Caco-2 (cell line): Measurements from ENCODE around the gene ALOXE3. TPM values are rescaled to one million over a fixed set of nuclear protein-coding genes. Genes with fewer than 3 reads are reported as not detected.

Source experiments
- BruUV-seq: library from RNA; stranded (reverse); fragments of 400-500 nt; replicated peaks from 2 replicates; lab custom pipeline; 2021; lab: Mats Ljungman, UMichigan
- CTCF ChIA-PET: fragments of 300-600 bp; sonication (Branson Sonifier 250); formaldehyde crosslinking; loops from one replicate; lab custom pipeline; 2022; ENCODE audit warnings: antibody characterized with exemption; lab: Charles Lee
- POLR2A ChIA-PET: fragments of 300-600 bp; sonication (Branson Sonifier 250); formaldehyde crosslinking; loops from one replicate; lab custom pipeline; 2022; ENCODE audit warnings: antibody characterized with exemption; lab: Charles Lee
- DNase-seq, 2 experiments: peaks; one replicate each; pipeline versions ENCODE4 v3.0.0 to v3.0.0-alpha.2; 2020 to 2022
- H3K27me3 ChIP-seq: replicated peaks from 2 replicates; pipeline ENCODE4 v1.6.0; 2011; ENCODE audit warnings: low read length; ENCODE audit not compliant: control insufficient read depth, insufficient read depth
- H3K36me3 ChIP-seq: 2 replicates; pipeline ENCODE4 v1.5.1; 2011; ENCODE audit warnings: low read length; ENCODE audit not compliant: control insufficient read depth, insufficient read depth
- H3K4me1 ChIP-seq: fragments of 250-450 bp; sonication (Bioruptor Pico); 2 replicates; pipeline ENCODE4 v1.5.1; 2020; ENCODE audit warnings: mild to moderate bottlenecking
- H3K4me3 ChIP-seq: 2 replicates; pipeline ENCODE4 v1.5.1; 2011; ENCODE audit warnings: low read depth, mild to moderate bottlenecking, control low read depth, low read length
- H3K9me3 ChIP-seq: fragments of 250-450 bp; sonication (Bioruptor Pico); 2 replicates; pipeline ENCODE4 v1.5.1; 2020; ENCODE audit warnings: mild to moderate bottlenecking, moderate library complexity
- H3K27ac Mint-ChIP-seq: one replicate; pipeline ENCODE4 v1.8.0; 2022; ENCODE audit warnings: mixed read lengths; ENCODE audit not compliant: unreplicated experiment
- H3K27me3 Mint-ChIP-seq: one replicate; pipeline ENCODE4 v1.8.0; 2022; ENCODE audit warnings: mixed read lengths; ENCODE audit not compliant: insufficient read depth, unreplicated experiment
- H3K36me3 Mint-ChIP-seq: one replicate; pipeline ENCODE4 v1.8.0; 2022; ENCODE audit warnings: mild to moderate bottlenecking, mixed read lengths; ENCODE audit not compliant: insufficient read depth, unreplicated experiment
- H3K4me1 Mint-ChIP-seq: one replicate; pipeline ENCODE4 v1.8.0; 2022; ENCODE audit warnings: low read depth, mixed read lengths; ENCODE audit not compliant: unreplicated experiment
- H3K4me3 Mint-ChIP-seq: one replicate; pipeline ENCODE4 v1.8.0; 2022; ENCODE audit warnings: mild to moderate bottlenecking, moderate library complexity, mixed read lengths; ENCODE audit not compliant: unreplicated experiment
- H3K9me3 Mint-ChIP-seq: one replicate; pipeline ENCODE4 v1.8.0; 2022; ENCODE audit warnings: mixed read lengths; ENCODE audit not compliant: unreplicated experiment
- intact Hi-C: fragments of 100-400 bp; cut with micrococcal nuclease; formaldehyde crosslinking; loops from one replicate; pipeline ENCODE4 v1.10.0; 2022; ENCODE audit not compliant: unreplicated experiment
- total RNA-seq: library from RNA; stranded (reverse); gene quantifications from 2 replicates; pipeline ENCODE4 v1.2.3, GENCODE V29; 2022
- TF ChIP-seq, protein P1 (sequence below), 2 experiments: fragments of 200-600 bp in 1 of 2; IDR thresholded peaks; 1 replicate in 1 of 2; 2 replicates in 1 of 2; pipeline versions ENCODE4 v1.5.1 to v1.8.0; 2011 to 2022; ENCODE audit warnings: antibody characterized with exemption in 1 of 2, control low read depth in 1 of 2, inconsistent platforms in 1 of 2, low read depth in 1 of 2, low read length in 1 of 2, mild to moderate bottlenecking in 1 of 2, moderate library complexity in 1 of 2; ENCODE audit not compliant: insufficient read depth in 1 of 2, severe bottlenecking in 1 of 2, unreplicated experiment in 1 of 2

Gene ALOXE3
- total RNA-seq, 1 experiment from 2014 or later = not detected

DNA sequence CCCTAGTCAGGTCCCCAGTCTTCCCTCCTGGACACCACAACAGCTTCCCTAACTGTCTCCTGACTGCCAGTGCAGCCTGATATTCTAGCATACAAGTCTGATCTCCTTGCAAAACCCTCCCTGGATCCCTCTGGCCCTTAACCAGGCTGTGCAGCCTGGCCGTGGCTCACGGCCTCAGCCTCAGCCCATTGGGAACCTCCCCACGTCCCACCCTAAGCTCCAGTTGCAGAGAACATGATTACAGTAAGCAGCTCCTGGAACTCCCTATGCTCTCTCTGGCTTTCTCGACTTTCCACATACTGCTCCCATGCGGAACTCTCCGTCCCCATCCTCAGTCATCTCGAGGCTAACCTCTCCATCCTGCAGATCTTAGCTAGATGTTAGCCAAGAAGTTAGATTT, 43.8 kb downstream of the ALOXE3 start:
- TF ChIP-seq, protein P1, sequence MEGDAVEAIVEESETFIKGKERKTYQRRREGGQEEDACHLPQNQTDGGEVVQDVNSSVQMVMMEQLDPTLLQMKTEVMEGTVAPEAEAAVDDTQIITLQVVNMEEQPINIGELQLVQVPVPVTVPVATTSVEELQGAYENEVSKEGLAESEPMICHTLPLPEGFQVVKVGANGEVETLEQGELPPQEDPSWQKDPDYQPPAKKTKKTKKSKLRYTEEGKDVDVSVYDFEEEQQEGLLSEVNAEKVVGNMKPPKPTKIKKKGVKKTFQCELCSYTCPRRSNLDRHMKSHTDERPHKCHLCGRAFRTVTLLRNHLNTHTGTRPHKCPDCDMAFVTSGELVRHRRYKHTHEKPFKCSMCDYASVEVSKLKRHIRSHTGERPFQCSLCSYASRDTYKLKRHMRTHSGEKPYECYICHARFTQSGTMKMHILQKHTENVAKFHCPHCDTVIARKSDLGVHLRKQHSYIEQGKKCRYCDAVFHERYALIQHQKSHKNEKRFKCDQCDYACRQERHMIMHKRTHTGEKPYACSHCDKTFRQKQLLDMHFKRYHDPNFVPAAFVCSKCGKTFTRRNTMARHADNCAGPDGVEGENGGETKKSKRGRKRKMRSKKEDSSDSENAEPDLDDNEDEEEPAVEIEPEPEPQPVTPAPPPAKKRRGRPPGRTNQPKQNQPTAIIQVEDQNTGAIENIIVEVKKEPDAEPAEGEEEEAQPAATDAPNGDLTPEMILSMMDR (IDR thresholded peaks at IDR 0.05; ENCODE audit: insufficient read depth in 1 of 2, low read depth in 1 of 2, low read length in 1 of 2, severe bottlenecking in 1 of 2, unreplicated experiment in 1 of 2) = no peak
- Mint-ChIP-seq H3K27me3 (peaks cover 10% of the 10 kb centered on the region), H3K9me3 (no peaks in the 10 kb centered on the region), H3K36me3 (no peaks in the 10 kb centered on the region), H3K4me3 (no peak overlapping the region), H3K27ac (no peak overlapping the region), H3K4me1 (no peaks in the 10 kb centered on the region)
- no TSS peak for BruUV-seq
- POLR2A ChIA-PET = no interaction called here
- no peaks in the 10 kb centered on the region for H3K9me3 ChIP-seq
- no peak for DNase-seq
- CTCF ChIA-PET = interaction anchor here (1.5 to 2.9 kb wide), 2 partner anchors 14 to 46 kb away, joined by 7 to 8 read pairs; no protein-coding TSS in a partner anchor
- peaks cover 4% of the 10 kb centered on the region for H3K4me1 ChIP-seq
- intact Hi-C loops = no loop called here
- no peaks in the 10 kb centered on the region for H3K36me3 ChIP-seq
- H3K27me3 ChIP-seq = no peaks in the 10 kb centered on the region
- no peak overlapping the region for H3K4me3 ChIP-seq

DNA sequence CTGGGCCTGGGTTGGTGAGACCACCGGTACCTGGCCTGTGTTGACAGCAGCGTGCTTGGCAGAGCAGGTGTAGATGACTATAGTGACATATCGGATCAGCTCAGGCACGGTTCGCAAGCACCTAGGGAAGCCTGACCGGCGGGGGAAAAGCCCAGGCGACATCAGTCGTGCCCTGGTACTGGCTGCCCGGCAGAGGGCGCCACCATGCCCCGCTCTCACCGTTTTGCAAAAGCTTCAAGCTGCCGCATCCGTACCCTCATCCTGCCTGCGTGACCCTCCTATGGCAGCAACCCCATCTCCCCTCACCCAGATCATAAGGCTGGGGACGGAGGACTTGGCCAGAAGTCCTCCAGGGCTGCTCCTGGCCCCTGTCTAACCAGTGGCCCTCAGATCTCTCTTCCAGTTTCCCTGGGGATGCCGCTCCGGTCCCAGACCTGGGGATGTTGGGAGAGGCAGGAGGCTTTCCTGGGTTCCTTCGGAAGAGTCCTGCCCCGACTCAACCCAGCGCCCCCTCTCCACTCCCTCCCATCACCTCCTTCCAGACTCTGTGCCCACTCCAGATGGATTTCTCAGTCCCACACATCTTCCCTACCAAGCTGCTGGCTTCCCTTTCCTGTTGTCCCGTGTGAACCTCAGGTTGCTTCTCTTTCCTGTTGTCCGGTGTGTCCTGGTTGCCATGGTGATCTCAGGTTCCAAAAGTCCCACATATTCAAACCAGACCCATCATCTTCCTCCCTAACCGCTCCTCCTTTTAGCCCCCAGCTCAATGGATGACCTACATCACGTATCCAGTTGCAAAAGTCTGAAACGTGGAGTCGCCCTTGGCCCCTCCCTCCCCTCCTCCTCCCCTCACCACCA, 44.5 kb downstream of the ALOXE3 start:
- H3K36me3 ChIP-seq = no peaks in the 10 kb centered on the region
- peaks cover 3% of the 10 kb centered on the region for H3K4me1 Mint-ChIP-seq
- H3K36me3 Mint-ChIP-seq = no peaks in the 10 kb centered on the region
- no peaks in the 10 kb centered on the region for H3K9me3 Mint-ChIP-seq
- H3K27ac Mint-ChIP-seq = no peak overlapping the region
- BruUV-seq = no TSS peak
- TF ChIP-seq, protein P1 (IDR thresholded peaks at IDR 0.05; ENCODE audit: insufficient read depth in 1 of 2, low read depth in 1 of 2, low read length in 1 of 2, severe bottlenecking in 1 of 2, unreplicated experiment in 1 of 2) = peak; percentile 46 to 66
- CTCF ChIA-PET = interaction anchor here (0.6 to 2.9 kb wide), 11 partner anchors 13 to 231 kb away, joined by 3 to 8 read pairs (median 5); partner anchors contain the start of genes ALOX12B and ALOXE3
- H3K27me3 Mint-ChIP-seq = peaks cover 10% of the 10 kb centered on the region
- POLR2A ChIA-PET = no interaction called here
- peak overlapping the region; percentile 34 for H3K4me3 Mint-ChIP-seq
- peaks cover 10% of the 10 kb centered on the region for H3K4me1 ChIP-seq
- H3K4me3 ChIP-seq = no peak overlapping the region
- no peaks in the 10 kb centered on the region for H3K9me3 ChIP-seq
- intact Hi-C loops = no loop called here
- H3K27me3 ChIP-seq = no peaks in the 10 kb centered on the region
- peak; percentile 48 to 59 for DNase-seq

DNA sequence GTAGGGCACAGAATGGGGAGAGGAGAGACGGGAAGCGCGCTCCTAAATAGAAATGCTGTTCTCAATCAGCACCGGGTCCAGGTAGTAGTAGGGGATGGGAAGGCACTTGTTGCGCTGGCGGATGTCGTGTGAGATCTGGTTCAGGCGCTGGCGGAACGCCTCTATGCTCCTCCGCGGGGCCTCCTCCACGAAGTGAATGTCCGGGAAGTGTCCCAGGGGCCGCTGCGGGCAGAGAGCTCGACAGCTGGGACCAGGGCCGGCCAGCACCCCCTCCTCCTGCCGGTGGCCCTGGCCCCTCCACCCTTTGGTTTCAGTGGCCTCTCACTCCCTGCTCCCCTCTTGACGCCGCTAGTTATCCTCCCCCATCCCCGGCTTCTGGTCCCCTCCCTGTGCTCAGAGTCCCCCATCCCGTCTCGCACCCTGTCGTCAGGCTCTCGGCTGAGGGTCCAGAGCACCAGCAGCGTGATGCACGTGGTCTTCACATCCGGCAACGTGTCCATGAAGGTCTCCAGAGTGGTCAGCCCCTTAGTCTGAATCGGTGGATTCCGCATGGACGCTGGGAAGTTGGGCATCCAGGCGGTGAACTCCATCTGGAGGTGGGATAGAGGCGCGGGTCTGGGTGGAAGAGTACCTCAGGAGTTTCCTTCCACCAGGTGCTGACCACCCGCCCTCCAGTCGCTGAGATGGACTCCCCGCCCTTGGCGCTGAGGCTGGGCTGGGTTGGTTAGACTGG, 45.4 kb downstream of the ALOXE3 start:
- Mint-ChIP-seq H3K27me3 (peaks cover 10% of the 10 kb centered on the region), H3K9me3 (no peaks in the 10 kb centered on the region), H3K27ac (no peak overlapping the region), H3K4me1 (peaks cover 12% of the 10 kb centered on the region), H3K4me3 (no peak overlapping the region), H3K36me3 (no peaks in the 10 kb centered on the region)
- CTCF ChIA-PET = interaction anchor here (0.6 to 2.9 kb wide), 11 partner anchors 13 to 232 kb away, joined by 3 to 8 read pairs (median 5); partner anchors contain the start of genes ALOX12B and ALOXE3
- TF ChIP-seq, protein P1 (IDR thresholded peaks at IDR 0.05; ENCODE audit: insufficient read depth in 1 of 2, low read depth in 1 of 2, low read length in 1 of 2, severe bottlenecking in 1 of 2, unreplicated experiment in 1 of 2) = no peak
- H3K4me1 ChIP-seq = peaks cover 18% of the 10 kb centered on the region
- no peaks in the 10 kb centered on the region for H3K9me3 ChIP-seq
- no peaks in the 10 kb centered on the region for H3K36me3 ChIP-seq
- no peaks in the 10 kb centered on the region for H3K27me3 ChIP-seq
- no TSS peak for BruUV-seq
- intact Hi-C loops = no loop called here
- H3K4me3 ChIP-seq = no peak overlapping the region
- POLR2A ChIA-PET = no interaction called here
- DNase-seq = no peak
